IMR-90 (cell line): ENCODE measurements around the gene NPFF. TPM values are rescaled to one million over a fixed set of nuclear protein-coding genes. Genes with fewer than 3 reads are reported as not detected.

ENCODE experiments used
- ATAC-seq: fragments of 200-7000 bp; cut with Tn5 transposase; 2 replicates; pipeline ENCODE4 v1.9.1; 2020; ENCODE audit warnings: low read depth, mild to moderate bottlenecking, moderate library complexity
- BruUV-seq: library from RNA; stranded (reverse); fragments of 400-500 nt; replicated peaks from 2 replicates; lab custom pipeline; 2021; lab: Mats Ljungman, UMichigan
- CTCF ChIA-PET: fragments of 300-600 bp; formaldehyde crosslinking; extraction: SDS; loops from one replicate; lab custom pipeline; 2021; ENCODE audit warnings: antibody characterized with exemption; lab: Yijun Ruan, JAX
- POLR2A ChIA-PET: fragments of 300-600 bp; sonication (Branson Sonifier 250); formaldehyde crosslinking; loops from one replicate; lab custom pipeline; 2022; ENCODE audit warnings: antibody characterized with exemption; ENCODE audit not compliant: unreplicated experiment; lab: Charles Lee
- DNase-seq: peaks from one replicate; pipeline ENCODE4 v3.0.0; 2013
- H2AFZ ChIP-seq: replicated peaks from 2 replicates; pipeline ENCODE3; 2013; ENCODE audit warnings: low read length, mild to moderate bottlenecking; ENCODE audit not compliant: poor library complexity
- H2AK5ac ChIP-seq: 2 replicates; pipeline ENCODE4 v1.6.1; 2013; ENCODE audit warnings: low read depth, low read length, inconsistent platforms
- H2AK9ac ChIP-seq: replicated peaks from 2 replicates; pipeline ENCODE3; 2013; ENCODE audit warnings: mild to moderate bottlenecking, low read depth, low read length, moderate library complexity; ENCODE audit not compliant: poor library complexity
- H2BK120ac ChIP-seq: 2 replicates; pipeline ENCODE4 v1.6.1; 2013; ENCODE audit warnings: low read depth, low read length, inconsistent platforms
- H2BK15ac ChIP-seq: 3 replicates; pipeline ENCODE4 v1.6.1; 2013; ENCODE audit warnings: low read depth, low read length, inconsistent platforms
- H2BK20ac ChIP-seq: 2 replicates; pipeline ENCODE4 v1.6.1; 2013; ENCODE audit warnings: low read depth, mild to moderate bottlenecking, inconsistent platforms, low read length, moderate library complexity
- H2BK5ac ChIP-seq: 2 replicates; pipeline ENCODE4 v1.6.1; 2013; ENCODE audit warnings: mild to moderate bottlenecking, low read depth, low read length, inconsistent platforms; ENCODE audit not compliant: poor library complexity, severe bottlenecking
- H3K14ac ChIP-seq: replicated peaks from 2 replicates; pipeline ENCODE4 v1.6.1; 2013; ENCODE audit warnings: low read depth, low read length, inconsistent platforms
- H3K18ac ChIP-seq: 2 replicates; pipeline ENCODE4 v1.6.1; 2013; ENCODE audit warnings: low read depth, low read length, control low read depth
- H3K23ac ChIP-seq: 2 replicates; pipeline ENCODE4 v1.6.1; 2013; ENCODE audit warnings: low read depth, low read length, inconsistent platforms
- H3K27ac ChIP-seq: 2 replicates; pipeline ENCODE4 v1.5.1; 2013; ENCODE audit warnings: mild to moderate bottlenecking, control low read depth, low read length; ENCODE audit not compliant: insufficient read depth
- H3K27me3 ChIP-seq: 2 replicates; pipeline ENCODE4 v1.6.1; 2013; ENCODE audit warnings: low read length; ENCODE audit not compliant: control insufficient read depth, insufficient read depth
- H3K36me3 ChIP-seq: 2 replicates; pipeline ENCODE4 v1.6.1; 2013; ENCODE audit warnings: low read length, mixed read lengths; ENCODE audit not compliant: control insufficient read depth, insufficient read depth
- H3K4ac ChIP-seq: 2 replicates; pipeline ENCODE4 v1.6.1; 2013; ENCODE audit warnings: low read depth, low read length, inconsistent platforms
- H3K4me1 ChIP-seq: 2 replicates; pipeline ENCODE4 v1.6.1; 2013; ENCODE audit warnings: low read length, mixed read lengths; ENCODE audit not compliant: control insufficient read depth, insufficient read depth
- H3K4me2 ChIP-seq: 2 replicates; pipeline ENCODE4 v1.6.1; 2013; ENCODE audit warnings: low read depth, mild to moderate bottlenecking, control low read depth, low read length, moderate library complexity
- H3K4me3 ChIP-seq: 2 replicates; pipeline ENCODE4 v1.5.1; 2013; ENCODE audit warnings: low read depth, mild to moderate bottlenecking, control low read depth, low read length, moderate library complexity; ENCODE audit not compliant: insufficient read depth
- H3K56ac ChIP-seq: 2 replicates; pipeline ENCODE4 v1.6.1; 2013; ENCODE audit warnings: low read length, inconsistent platforms; ENCODE audit not compliant: insufficient read depth; ENCODE audit errors: extremely low read depth
- H3K79me1 ChIP-seq, 2 experiments: 2 replicates each; pipeline ENCODE4 v1.6.1; 2013; ENCODE audit warnings: low read length in 2 of 2, inconsistent platforms in 1 of 2, low read depth in 1 of 2
- H3K9ac ChIP-seq: 2 replicates; pipeline ENCODE4 v1.6.1; 2013; ENCODE audit warnings: low read depth, low read length, control low read depth
- H3K9me1 ChIP-seq: 2 replicates; pipeline ENCODE4 v1.6.1; 2013; ENCODE audit warnings: low read length, inconsistent platforms; ENCODE audit not compliant: insufficient read depth
- H3K9me3 ChIP-seq: 2 replicates; pipeline ENCODE4 v1.6.1; 2013; ENCODE audit warnings: low read length; ENCODE audit not compliant: control insufficient read depth, insufficient read depth
- H4K20me1 ChIP-seq: 2 replicates; pipeline ENCODE4 v1.6.1; 2013; ENCODE audit warnings: low read length, inconsistent platforms; ENCODE audit not compliant: insufficient read depth
- H4K5ac ChIP-seq: 2 replicates; pipeline ENCODE4 v1.6.1; 2013; ENCODE audit warnings: mild to moderate bottlenecking, low read depth, low read length, control low read depth
- H4K8ac ChIP-seq, 2 experiments: 2 replicates each; pipeline ENCODE4 v1.6.1; 2013; ENCODE audit warnings: low read depth in 2 of 2, low read length in 2 of 2, control low read depth in 1 of 2, inconsistent platforms in 1 of 2
- H4K91ac ChIP-seq: 2 replicates; pipeline ENCODE4 v1.6.1; 2013; ENCODE audit warnings: low read depth, low read length, inconsistent platforms; ENCODE audit not compliant: insufficient read depth
- BHLHE40 ChIP-seq: fragments of 150-350 bp; IDR thresholded peaks from 2 replicates; pipeline ENCODE4 v1.6.1; 2016; ENCODE audit warnings: mild to moderate bottlenecking, low read depth, low read length
- CEBPB ChIP-seq: IDR thresholded peaks from 2 replicates; pipeline ENCODE4 v1.6.1; 2012; ENCODE audit warnings: low read depth, low read length, improper control_type of control experiment
- CHD1 ChIP-seq: IDR thresholded peaks from 2 replicates; pipeline ENCODE4 v1.6.1; 2012; ENCODE audit warnings: low read depth, low read length, improper control_type of control experiment
- ELK1 ChIP-seq: fragments of 150-350 bp; IDR thresholded peaks from 2 replicates; pipeline ENCODE4 v1.6.1; 2016; ENCODE audit warnings: low read depth, mild to moderate bottlenecking, low read length, moderate library complexity, borderline replicate concordance
- FOS ChIP-seq: fragments of 150-350 bp; IDR thresholded peaks from 2 replicates; pipeline ENCODE4 v1.6.1; 2016; ENCODE audit warnings: low read depth, low read length
- MAFK ChIP-seq: IDR thresholded peaks from 2 replicates; pipeline ENCODE4 v1.6.1; 2012; ENCODE audit warnings: low read depth, low read length, improper control_type of control experiment
- MAZ ChIP-seq: IDR thresholded peaks from 2 replicates; pipeline ENCODE4 v1.6.1; 2012; ENCODE audit warnings: low read depth, mild to moderate bottlenecking, low read length, improper control_type of control experiment, moderate library complexity, borderline replicate concordance
- MXI1 ChIP-seq: IDR thresholded peaks from 2 replicates; pipeline ENCODE4 v1.6.1; 2012; ENCODE audit warnings: low read depth, mild to moderate bottlenecking, low read length, moderate library complexity, borderline replicate concordance
- NFE2L2 ChIP-seq: fragments of 150-350 bp; IDR thresholded peaks from 2 replicates; pipeline ENCODE4 v1.6.1; 2016; ENCODE audit warnings: low read depth, mild to moderate bottlenecking, low read length
- POLR2A ChIP-seq: IDR thresholded peaks from 2 replicates; pipeline ENCODE4 v1.6.1; 2012; ENCODE audit warnings: mild to moderate bottlenecking, low read depth, low read length
- RAD21 ChIP-seq: IDR thresholded peaks from 2 replicates; pipeline ENCODE4 v1.6.1; 2012; ENCODE audit warnings: low read length, improper control_type of control experiment
- RCOR1 ChIP-seq: IDR thresholded peaks from 2 replicates; pipeline ENCODE4 v1.6.1; 2012; ENCODE audit warnings: mild to moderate bottlenecking, low read length, improper control_type of control experiment; ENCODE audit not compliant: insufficient replicate concordance
- RFX5 ChIP-seq: IDR thresholded peaks from 2 replicates; pipeline ENCODE4 v1.8.0; 2012; ENCODE audit warnings: low read depth, mild to moderate bottlenecking, low read length, moderate library complexity
- SMC3 ChIP-seq: fragments of 150-350 bp; IDR thresholded peaks from 2 replicates; pipeline ENCODE4 v1.6.1; 2016; ENCODE audit warnings: low read depth, mild to moderate bottlenecking, antibody characterized with exemption, low read length, moderate library complexity
- WGBS, 2 experiments: methylation state at CpG; one replicate each; pipeline versions ENCODE4 v1.1.5 to v1.1.7; 2013; ENCODE audit warnings: missing lambda C conversion rate in 2 of 2; ENCODE audit not compliant: insufficient read length in 1 of 2; ENCODE audit errors: extremely low coverage in 2 of 2; 5-methylcytosine and 5-hydroxymethylcytosine counted together
- dilution Hi-C: fragments of 300-500 bp; cut with HindIII; formaldehyde crosslinking; loops from one replicate; pipeline ENCODE4 v1.14.3; 2018; ENCODE audit warnings: low sequenced_read_pairs; ENCODE audit not compliant: unreplicated experiment
- in situ Hi-C: fragments of 300-500 bp; cut with MboI; formaldehyde crosslinking; loops from 3 replicates; pipeline ENCODE4 v1.14.3; 2019; ENCODE audit warnings: low sequenced_read_pairs, inconsistent platforms, mixed read lengths
- intact Hi-C: fragments of 100-400 bp; cut with micrococcal nuclease; formaldehyde crosslinking; loops from 2 replicates; pipeline ENCODE4 v1.10.0; 2022
- polyA plus RNA-seq, 3 experiments: library from polyadenylated mRNA; depleted of rRNA; stranded (reverse); fragments of >200 nt; gene quantifications; 2 replicates each; pipeline ENCODE4 v1.2.3, GENCODE V29; 2012; ENCODE audit warnings: low replicate concordance in 1 of 3
- total RNA-seq: library from RNA; depleted of rRNA; stranded (reverse); fragments of >200 nt; gene quantifications from 2 replicates; pipeline ENCODE4 v1.2.3, GENCODE V29; 2012
- TF ChIP-seq, protein P1 (sequence below): fragments of 150-350 bp; IDR thresholded peaks from 2 replicates; pipeline ENCODE4 v1.6.1; 2017; ENCODE audit warnings: mild to moderate bottlenecking, antibody characterized with exemption, low read length, low read depth
- TF ChIP-seq, protein P2 (sequence below): conservative IDR thresholded peaks from 2 replicates; pipeline ENCODE4 v1.5.1; 2012; ENCODE audit warnings: mild to moderate bottlenecking, low read depth, low read length, improper control_type of control experiment

NPFF gene
- total and polyA plus RNA-seq, 2 of the 4 experiments (the other 2 are of a cell fraction), result not detected

DNA sequence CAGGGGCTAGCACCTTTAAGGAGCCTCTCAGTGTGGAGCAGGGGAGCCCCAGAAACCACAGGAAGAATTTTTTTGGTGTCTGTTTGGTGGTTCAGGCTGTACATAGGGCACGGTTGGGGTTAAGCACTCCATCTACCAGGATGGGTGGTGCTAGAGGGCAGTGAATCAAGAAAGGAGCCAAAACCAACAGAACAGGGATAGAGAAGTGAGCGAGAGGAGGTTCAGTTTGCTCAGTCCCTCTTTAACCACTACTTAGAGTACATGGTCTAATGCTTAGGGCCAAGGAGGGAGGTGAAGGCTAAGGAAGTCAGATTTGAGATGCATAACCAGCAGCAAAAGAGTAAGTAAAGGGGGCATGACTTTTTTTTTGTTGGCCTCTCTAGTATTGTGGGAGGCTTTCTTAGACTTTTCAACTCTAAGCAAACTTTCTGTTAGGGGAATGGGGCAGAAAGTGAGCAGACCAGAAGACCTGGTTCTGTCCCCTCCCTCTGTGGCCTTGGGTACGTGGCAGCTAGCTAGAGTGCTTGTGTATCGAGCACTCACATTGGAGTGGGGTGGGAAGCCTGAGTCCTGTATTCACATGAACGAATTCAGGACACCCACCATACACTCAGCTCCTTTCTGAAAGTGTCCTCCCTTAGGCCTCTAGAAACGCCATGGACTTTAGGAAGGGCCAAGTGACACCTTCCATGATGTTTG lies 6.6 kb upstream of the NPFF start:
- 83% methylated on average over 1 of the region's 6 CpGs; no CpG with 5 or more reads in 1 of the 2 experiments for WGBS, 2 experiments
- Histone ChIP-seq H3K4me3 (no peak overlapping the region), H4K8ac (no peak overlapping the region), H2BK120ac (no peak overlapping the region), H3K79me1 (no peaks in the 10 kb centered on the region), H4K5ac (no peak overlapping the region), H2AK9ac (no peak overlapping the region), H2AFZ (no peak overlapping the region), H3K9me1 (no peaks in the 10 kb centered on the region), H3K4me1 (no peaks in the 10 kb centered on the region), H3K36me3 (peaks cover 43% of the 10 kb centered on the region), H2BK5ac (no peak overlapping the region), H3K56ac (no peak overlapping the region), H3K27ac (no peak overlapping the region), H3K4me2 (no peak overlapping the region), H3K23ac (no peak overlapping the region), H3K9ac (no peak overlapping the region), H2BK20ac (no peak overlapping the region), H3K14ac (no peak overlapping the region), H4K91ac (no peak overlapping the region), H3K9me3 (no peaks in the 10 kb centered on the region), H3K27me3 (no peaks in the 10 kb centered on the region), H2AK5ac (no peak overlapping the region), H2BK15ac (no peak overlapping the region), H3K4ac (no peak overlapping the region), H3K18ac (no peak overlapping the region), H4K20me1 (no peaks in the 10 kb centered on the region)
- POLR2A ChIA-PET, result no interaction called here
- TF ChIP-seq RFX5 (no peak), MXI1 (no peak), MAZ (no peak), FOS (no peak), SMC3 (no peak), POLR2A (no peak), CEBPB (no peak), CHD1 (no peak), ELK1 (no peak), RCOR1 (no peak), RAD21 (no peak), NFE2L2 (no peak), BHLHE40 (no peak), MAFK (no peak)
- TF ChIP-seq, protein P1, sequence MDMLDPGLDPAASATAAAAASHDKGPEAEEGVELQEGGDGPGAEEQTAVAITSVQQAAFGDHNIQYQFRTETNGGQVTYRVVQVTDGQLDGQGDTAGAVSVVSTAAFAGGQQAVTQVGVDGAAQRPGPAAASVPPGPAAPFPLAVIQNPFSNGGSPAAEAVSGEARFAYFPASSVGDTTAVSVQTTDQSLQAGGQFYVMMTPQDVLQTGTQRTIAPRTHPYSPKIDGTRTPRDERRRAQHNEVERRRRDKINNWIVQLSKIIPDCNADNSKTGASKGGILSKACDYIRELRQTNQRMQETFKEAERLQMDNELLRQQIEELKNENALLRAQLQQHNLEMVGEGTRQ, result no peak
- TF ChIP-seq, protein P2, sequence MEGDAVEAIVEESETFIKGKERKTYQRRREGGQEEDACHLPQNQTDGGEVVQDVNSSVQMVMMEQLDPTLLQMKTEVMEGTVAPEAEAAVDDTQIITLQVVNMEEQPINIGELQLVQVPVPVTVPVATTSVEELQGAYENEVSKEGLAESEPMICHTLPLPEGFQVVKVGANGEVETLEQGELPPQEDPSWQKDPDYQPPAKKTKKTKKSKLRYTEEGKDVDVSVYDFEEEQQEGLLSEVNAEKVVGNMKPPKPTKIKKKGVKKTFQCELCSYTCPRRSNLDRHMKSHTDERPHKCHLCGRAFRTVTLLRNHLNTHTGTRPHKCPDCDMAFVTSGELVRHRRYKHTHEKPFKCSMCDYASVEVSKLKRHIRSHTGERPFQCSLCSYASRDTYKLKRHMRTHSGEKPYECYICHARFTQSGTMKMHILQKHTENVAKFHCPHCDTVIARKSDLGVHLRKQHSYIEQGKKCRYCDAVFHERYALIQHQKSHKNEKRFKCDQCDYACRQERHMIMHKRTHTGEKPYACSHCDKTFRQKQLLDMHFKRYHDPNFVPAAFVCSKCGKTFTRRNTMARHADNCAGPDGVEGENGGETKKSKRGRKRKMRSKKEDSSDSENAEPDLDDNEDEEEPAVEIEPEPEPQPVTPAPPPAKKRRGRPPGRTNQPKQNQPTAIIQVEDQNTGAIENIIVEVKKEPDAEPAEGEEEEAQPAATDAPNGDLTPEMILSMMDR, result no peak
- ATAC-seq (no peak), DNase-seq (no peak)
- intact Hi-C loops (no loop called here), in situ Hi-C loops (loop anchor here (10.0 kb wide), 1 partner anchor 299 kb away; no protein-coding TSS in a partner anchor), dilution Hi-C loops (no loop called here)
- BruUV-seq, result no TSS peak
- CTCF ChIA-PET, result no interaction called here
